SK-N-SH (cell line): ENCODE measurements around the gene RPL22.

Source experiments
- ELF1 ChIP-seq: IDR thresholded peaks from 2 replicates; pipeline ENCODE4 v1.4.0; 2012
- EP300 ChIP-seq, 2 experiments: IDR thresholded peaks; 2 replicates each; pipeline versions ENCODE4 v1.4.0 to v1.6.1; 2012; ENCODE audit warnings: borderline replicate concordance in 1 of 2, low read depth in 1 of 2, low read length in 1 of 2
- FOSL2 ChIP-seq: IDR thresholded peaks from 2 replicates; pipeline ENCODE4 v1.4.0; 2012; ENCODE audit warnings: low read depth, mild to moderate bottlenecking, moderate library complexity, borderline replicate concordance
- GABPA ChIP-seq: IDR thresholded peaks from 2 replicates; pipeline ENCODE4 v1.4.0; 2012; ENCODE audit warnings: low read depth, mild to moderate bottlenecking
- GATA2 ChIP-seq: sonication (generic); formaldehyde crosslinking; IDR thresholded peaks from 2 replicates; pipeline ENCODE4 v1.5.0; 2020; ENCODE audit warnings: mild to moderate bottlenecking, missing genetic modification reagents
- NFIC ChIP-seq: IDR thresholded peaks from 2 replicates; pipeline ENCODE4 v1.4.0; 2012; ENCODE audit warnings: borderline replicate concordance
- POLR2AphosphoS5 ChIP-seq: IDR thresholded peaks from 2 replicates; pipeline ENCODE4 v1.6.1; 2012; ENCODE audit warnings: low read depth, low read length
- RCOR1 ChIP-seq: fragments of 150-350 bp; IDR thresholded peaks from 2 replicates; pipeline ENCODE4 v1.6.1; 2017; ENCODE audit warnings: antibody characterized with exemption, low read length
- TF ChIP-seq, protein P1 (sequence below): fragments of 200-600 bp; sonication (generic); IDR thresholded peaks from 2 replicates; pipeline ENCODE4 v1.6.1; 2017; ENCODE audit warnings: antibody characterized with exemption, mild to moderate bottlenecking, moderate library complexity
- TF ChIP-seq, protein P2 (sequence below): fragments of 150-350 bp; IDR thresholded peaks from 2 replicates; pipeline ENCODE4 v1.6.1; 2017; ENCODE audit warnings: antibody characterized with exemption, low read length, low read depth, borderline replicate concordance
- TF ChIP-seq, protein P3 (sequence below): IDR thresholded peaks from 2 replicates; pipeline ENCODE4 v1.4.0; 2012; ENCODE audit warnings: low read depth, borderline replicate concordance
- TF ChIP-seq, protein P4 (sequence below): IDR thresholded peaks from 2 replicates; pipeline ENCODE4 v1.4.0; 2012; ENCODE audit warnings: low read depth

DNA sequence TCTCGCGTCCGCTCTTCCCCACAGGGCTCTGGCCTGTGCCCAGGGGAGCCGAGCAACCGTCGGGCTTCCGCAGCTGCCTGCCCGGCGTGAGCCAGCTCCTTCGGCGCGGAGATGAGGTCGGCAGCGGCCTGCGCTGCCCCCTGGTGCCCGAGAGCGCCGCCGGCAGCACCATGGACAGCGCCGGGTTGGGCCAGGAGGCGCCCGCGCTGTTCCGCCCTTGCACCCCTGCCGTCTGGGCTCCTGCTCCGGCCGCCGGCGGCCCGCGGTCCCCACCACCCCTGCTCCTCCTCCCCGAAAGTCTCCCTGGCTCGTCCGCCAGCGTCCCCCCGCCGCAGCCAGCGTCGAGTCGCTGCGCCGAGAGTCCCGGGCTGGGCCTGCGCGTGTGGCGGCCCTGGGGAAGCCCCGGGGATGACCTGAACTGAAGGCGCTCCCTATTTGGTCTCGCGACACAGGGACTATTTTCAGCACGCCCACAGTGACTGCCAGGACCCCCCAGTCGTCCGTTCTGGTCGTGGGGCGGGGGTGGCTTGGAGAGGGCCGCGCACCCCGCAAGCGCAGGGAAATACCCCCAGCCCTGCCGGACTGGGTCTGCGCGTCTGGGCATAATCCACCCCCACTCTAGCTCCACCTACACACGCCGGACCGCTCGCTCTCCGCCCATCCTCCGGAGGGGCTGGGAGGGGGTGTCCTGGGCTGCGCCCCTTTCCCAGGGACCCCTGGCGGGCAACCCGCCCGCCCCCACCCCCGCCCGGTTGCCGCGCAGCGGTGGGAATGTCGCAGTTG is 45.9 kb upstream of the RPL22 start:
- TF ChIP-seq GATA2 (CRISPR knock-in tag), result no peak
- no peak for TF ChIP-seq FOSL2
- TF ChIP-seq, protein P1, sequence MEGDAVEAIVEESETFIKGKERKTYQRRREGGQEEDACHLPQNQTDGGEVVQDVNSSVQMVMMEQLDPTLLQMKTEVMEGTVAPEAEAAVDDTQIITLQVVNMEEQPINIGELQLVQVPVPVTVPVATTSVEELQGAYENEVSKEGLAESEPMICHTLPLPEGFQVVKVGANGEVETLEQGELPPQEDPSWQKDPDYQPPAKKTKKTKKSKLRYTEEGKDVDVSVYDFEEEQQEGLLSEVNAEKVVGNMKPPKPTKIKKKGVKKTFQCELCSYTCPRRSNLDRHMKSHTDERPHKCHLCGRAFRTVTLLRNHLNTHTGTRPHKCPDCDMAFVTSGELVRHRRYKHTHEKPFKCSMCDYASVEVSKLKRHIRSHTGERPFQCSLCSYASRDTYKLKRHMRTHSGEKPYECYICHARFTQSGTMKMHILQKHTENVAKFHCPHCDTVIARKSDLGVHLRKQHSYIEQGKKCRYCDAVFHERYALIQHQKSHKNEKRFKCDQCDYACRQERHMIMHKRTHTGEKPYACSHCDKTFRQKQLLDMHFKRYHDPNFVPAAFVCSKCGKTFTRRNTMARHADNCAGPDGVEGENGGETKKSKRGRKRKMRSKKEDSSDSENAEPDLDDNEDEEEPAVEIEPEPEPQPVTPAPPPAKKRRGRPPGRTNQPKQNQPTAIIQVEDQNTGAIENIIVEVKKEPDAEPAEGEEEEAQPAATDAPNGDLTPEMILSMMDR, result peak; percentile 65
- TF ChIP-seq, protein P2, sequence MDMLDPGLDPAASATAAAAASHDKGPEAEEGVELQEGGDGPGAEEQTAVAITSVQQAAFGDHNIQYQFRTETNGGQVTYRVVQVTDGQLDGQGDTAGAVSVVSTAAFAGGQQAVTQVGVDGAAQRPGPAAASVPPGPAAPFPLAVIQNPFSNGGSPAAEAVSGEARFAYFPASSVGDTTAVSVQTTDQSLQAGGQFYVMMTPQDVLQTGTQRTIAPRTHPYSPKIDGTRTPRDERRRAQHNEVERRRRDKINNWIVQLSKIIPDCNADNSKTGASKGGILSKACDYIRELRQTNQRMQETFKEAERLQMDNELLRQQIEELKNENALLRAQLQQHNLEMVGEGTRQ, result no peak
- TF ChIP-seq, protein P3, sequence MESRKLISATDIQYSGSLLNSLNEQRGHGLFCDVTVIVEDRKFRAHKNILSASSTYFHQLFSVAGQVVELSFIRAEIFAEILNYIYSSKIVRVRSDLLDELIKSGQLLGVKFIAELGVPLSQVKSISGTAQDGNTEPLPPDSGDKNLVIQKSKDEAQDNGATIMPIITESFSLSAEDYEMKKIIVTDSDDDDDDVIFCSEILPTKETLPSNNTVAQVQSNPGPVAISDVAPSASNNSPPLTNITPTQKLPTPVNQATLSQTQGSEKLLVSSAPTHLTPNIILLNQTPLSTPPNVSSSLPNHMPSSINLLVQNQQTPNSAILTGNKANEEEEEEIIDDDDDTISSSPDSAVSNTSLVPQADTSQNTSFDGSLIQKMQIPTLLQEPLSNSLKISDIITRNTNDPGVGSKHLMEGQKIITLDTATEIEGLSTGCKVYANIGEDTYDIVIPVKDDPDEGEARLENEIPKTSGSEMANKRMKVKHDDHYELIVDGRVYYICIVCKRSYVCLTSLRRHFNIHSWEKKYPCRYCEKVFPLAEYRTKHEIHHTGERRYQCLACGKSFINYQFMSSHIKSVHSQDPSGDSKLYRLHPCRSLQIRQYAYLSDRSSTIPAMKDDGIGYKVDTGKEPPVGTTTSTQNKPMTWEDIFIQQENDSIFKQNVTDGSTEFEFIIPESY, result no peak
- TF ChIP-seq NFIC, result no peak
- TF ChIP-seq EP300 (IDR thresholded peaks at IDR 0.05; ENCODE audit: borderline replicate concordance in 1 of 2, low read depth in 1 of 2, low read length in 1 of 2), result no peak
- no peak for TF ChIP-seq ELF1
- no peak for TF ChIP-seq GABPA
- no peak for TF ChIP-seq POLR2AphosphoS5
- TF ChIP-seq, protein P4, sequence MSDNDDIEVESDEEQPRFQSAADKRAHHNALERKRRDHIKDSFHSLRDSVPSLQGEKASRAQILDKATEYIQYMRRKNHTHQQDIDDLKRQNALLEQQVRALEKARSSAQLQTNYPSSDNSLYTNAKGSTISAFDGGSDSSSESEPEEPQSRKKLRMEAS, result peak; percentile 38; the same call in 1 of the 2 replicates
- 0 out of 2 replicates have a peak, but pooled peaks have one; percentile 42 for TF ChIP-seq RCOR1
